AG09319 (cell line): ENCODE measurements around the gene TAOK1.

Experiments
- DNase-seq: peaks from one replicate; pipeline ENCODE4 v3.0.0-alpha.2; 2010; ENCODE audit warnings: low read depth; ENCODE audit errors: extremely low read depth
- TF ChIP-seq, protein P1 (sequence below): IDR thresholded peaks from 2 replicates; pipeline ENCODE4 v1.5.1; 2011; ENCODE audit warnings: low read depth, mild to moderate bottlenecking, inconsistent platforms, low read length, moderate library complexity

TAOK1 gene

GRCh38 chr17:29412780-29413565 is 22.8 kb downstream of the TAOK1 start:
- TF ChIP-seq, protein P1, sequence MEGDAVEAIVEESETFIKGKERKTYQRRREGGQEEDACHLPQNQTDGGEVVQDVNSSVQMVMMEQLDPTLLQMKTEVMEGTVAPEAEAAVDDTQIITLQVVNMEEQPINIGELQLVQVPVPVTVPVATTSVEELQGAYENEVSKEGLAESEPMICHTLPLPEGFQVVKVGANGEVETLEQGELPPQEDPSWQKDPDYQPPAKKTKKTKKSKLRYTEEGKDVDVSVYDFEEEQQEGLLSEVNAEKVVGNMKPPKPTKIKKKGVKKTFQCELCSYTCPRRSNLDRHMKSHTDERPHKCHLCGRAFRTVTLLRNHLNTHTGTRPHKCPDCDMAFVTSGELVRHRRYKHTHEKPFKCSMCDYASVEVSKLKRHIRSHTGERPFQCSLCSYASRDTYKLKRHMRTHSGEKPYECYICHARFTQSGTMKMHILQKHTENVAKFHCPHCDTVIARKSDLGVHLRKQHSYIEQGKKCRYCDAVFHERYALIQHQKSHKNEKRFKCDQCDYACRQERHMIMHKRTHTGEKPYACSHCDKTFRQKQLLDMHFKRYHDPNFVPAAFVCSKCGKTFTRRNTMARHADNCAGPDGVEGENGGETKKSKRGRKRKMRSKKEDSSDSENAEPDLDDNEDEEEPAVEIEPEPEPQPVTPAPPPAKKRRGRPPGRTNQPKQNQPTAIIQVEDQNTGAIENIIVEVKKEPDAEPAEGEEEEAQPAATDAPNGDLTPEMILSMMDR, result no peak
- peak; percentile 32 for DNase-seq

- TF ChIP-seq, protein P1, result no peak
- no peak for DNase-seq
These were observed 30.0 kb downstream of the TAOK1 start for GRCh38 chr17:29420128-29420527.

DNA sequence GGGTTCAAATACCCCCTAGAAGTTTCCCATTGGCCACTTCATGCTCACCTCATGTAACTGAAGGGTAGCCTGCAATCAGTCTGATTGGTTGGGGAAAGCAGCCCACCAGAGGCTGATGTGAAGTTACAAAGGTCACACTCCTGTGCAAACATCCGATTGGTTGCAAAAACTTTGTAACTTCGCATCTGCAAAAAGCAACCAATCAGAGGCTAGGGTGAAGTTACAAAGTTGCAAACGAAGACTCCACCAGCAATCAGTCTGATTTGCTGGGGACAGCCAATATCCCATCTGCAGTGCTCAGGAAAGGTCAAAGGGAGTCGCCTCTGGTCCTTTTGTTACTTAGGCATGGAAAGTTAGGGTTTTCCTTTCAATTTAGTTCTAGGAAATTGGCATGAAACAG is 40.1 kb downstream of the TAOK1 start:
- DNase-seq, result no peak
- TF ChIP-seq, protein P1, result no peak

GRCh38 chr17:29433541-29433940 is 43.4 kb downstream of the TAOK1 start:
- TF ChIP-seq, protein P1, result no peak
- DNase-seq, result no peak

DNA sequence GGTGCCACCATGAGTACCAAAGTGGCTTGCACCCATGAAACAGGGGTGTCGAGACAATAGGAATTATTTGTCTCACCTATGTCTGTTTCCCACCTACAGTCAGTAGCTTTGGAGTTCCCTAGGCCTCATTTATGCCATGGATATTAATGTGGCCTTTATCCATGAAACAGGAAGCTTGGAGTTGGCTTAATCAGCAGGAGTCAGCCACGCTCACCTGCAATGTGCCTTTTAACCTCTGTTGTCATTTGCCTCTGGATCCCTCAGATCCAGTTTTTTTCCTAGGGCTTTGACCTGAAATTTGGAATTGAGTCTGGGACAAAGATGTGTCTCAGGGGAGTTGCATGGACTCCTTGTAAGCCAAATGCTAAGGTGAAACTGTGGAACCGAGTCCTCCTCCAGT is 44.4 kb downstream of the TAOK1 start:
- DNase-seq, result no peak
- TF ChIP-seq, protein P1, result no peak

DNA sequence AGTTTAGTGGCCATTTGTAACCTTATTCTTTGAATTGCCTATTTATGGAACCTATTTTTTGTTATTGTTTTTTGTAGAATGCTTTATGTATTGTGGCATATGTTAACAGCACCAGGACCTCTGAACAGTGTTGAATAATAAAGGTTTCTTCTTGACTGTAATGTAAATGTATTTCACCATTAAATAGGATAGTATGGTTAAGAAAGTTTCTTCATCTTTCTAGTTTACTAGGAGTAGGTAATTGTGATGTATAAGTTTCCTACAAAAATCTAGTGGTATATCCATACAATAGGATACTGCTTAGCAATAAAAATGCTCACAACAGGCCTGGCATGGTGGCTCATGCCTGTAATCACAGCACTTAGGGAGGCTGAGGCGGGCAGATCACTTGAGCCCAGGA is 52.3 kb downstream of the TAOK1 start:
- no peak for DNase-seq
- TF ChIP-seq, protein P1, result no peak

DNA sequence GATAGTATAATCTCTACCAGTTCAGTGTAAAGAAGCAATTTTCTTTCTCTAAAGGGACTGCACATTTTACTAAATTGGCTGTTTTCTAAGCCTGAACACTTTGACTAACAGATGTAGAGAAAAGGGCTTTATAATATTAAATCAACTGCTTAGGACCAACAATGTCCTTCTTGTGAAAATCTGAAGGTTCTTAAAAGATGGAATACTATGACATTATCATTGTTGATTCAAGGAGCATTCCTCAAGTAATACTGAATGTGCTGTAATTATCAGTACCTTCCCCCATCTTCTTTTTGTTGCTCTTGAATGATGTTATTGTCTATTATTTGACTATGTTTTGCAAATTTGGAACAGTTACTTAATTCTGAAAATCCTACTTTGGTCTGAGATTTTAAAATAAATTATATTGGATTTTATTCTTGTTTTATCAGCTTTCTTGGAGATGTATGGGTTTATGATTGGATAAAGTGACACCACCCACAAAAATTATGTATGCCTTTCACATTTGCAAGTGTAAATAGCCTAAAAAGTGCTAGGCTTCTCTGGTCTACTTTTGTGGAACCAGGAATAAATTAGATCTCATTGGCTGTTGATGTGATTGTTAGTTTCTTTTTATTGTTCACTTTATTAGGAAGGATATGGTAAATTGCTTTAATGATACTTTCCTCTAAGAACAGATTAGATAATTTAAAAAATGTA is 53.0 kb downstream of the TAOK1 start:
- TF ChIP-seq, protein P1, result no peak
- DNase-seq, result no peak
